SK-N-SH (cell line): ENCODE measurements around the gene ZMYND15. TPM values are rescaled to one million over a fixed set of nuclear protein-coding genes. Genes with fewer than 3 reads are reported as not detected.

ENCODE experiments used
- CTCF ChIA-PET: fragments of 300-600, 350-600 bp; formaldehyde crosslinking; extraction: SDS; loops from one replicate; lab custom pipeline; 2021; lab: Yijun Ruan, JAX
- POLR2A ChIA-PET: fragments of 350-600 bp; sonication (Branson Sonifier 250); formaldehyde crosslinking; extraction: SDS; loops from one replicate; lab custom pipeline; 2020; ENCODE audit warnings: antibody characterized with exemption, inconsistent platforms; lab: Yijun Ruan, JAX
- DNase-seq: peaks from one replicate; pipeline ENCODE4 v3.0.0; 2012
- H2AFZ ChIP-seq: fragments of 200-600 bp; sonication (generic); 2 replicates; pipeline ENCODE4 v1.8.1; 2016; ENCODE audit warnings: antibody characterized with exemption, mild to moderate bottlenecking, low read depth
- H3F3A ChIP-seq: fragments of 200-600 bp; sonication (generic); replicated peaks from 2 replicates; pipeline ENCODE3; 2016; ENCODE audit warnings: antibody characterized with exemption, mild to moderate bottlenecking; ENCODE audit not compliant: insufficient read depth
- H3K27ac ChIP-seq, 2 experiments: fragments of 200-500 bp in 1 of 2; fragments of 200-600 bp in 1 of 2; sonication (Bioruptor generic) in 1 of 2; sonication (generic), shearing (Covaris generic) in 1 of 2; 2 replicates each; pipeline versions ENCODE4 v1.5.1 to v1.6.1; 2014 to 2016; ENCODE audit warnings: low read depth in 2 of 2, inconsistent platforms in 1 of 2, low read length in 1 of 2, mild to moderate bottlenecking in 1 of 2, mixed read lengths in 1 of 2
- H3K27me3 ChIP-seq: fragments of 200-600 bp; sonication (generic), shearing (Covaris generic); 2 replicates; pipeline ENCODE4 v1.6.1; 2016; ENCODE audit warnings: mixed run types; ENCODE audit not compliant: insufficient read depth
- H3K36me3 ChIP-seq, 2 experiments: fragments of 200-500 bp in 1 of 2; fragments of 200-600 bp in 1 of 2; sonication (Bioruptor generic) in 1 of 2; sonication (generic) in 1 of 2; replicated peaks in 1 of 2; 2 replicates each; pipeline versions ENCODE3 to v1.5.1; 2014 to 2016; ENCODE audit warnings: low read length in 1 of 2, mild to moderate bottlenecking in 1 of 2; ENCODE audit not compliant: insufficient read depth in 2 of 2, control insufficient read depth in 1 of 2
- H3K4me1 ChIP-seq, 2 experiments: fragments of 200-500 bp in 1 of 2; fragments of 200-600 bp in 1 of 2; sonication (Bioruptor generic) in 1 of 2; sonication (generic), shearing (Covaris generic) in 1 of 2; 2 replicates each; pipeline versions ENCODE4 v1.5.1 to v1.6.1; 2014 to 2016; ENCODE audit warnings: low read depth in 1 of 2, low read length in 1 of 2, mixed run types in 1 of 2; ENCODE audit not compliant: insufficient read depth in 2 of 2, control insufficient read depth in 1 of 2
- H3K4me2 ChIP-seq: fragments of 200-600 bp; sonication (generic), shearing (Covaris generic); 2 replicates; pipeline ENCODE4 v1.6.1; 2017; ENCODE audit warnings: mixed run types
- H3K4me3 ChIP-seq, 2 experiments: fragments of 200-500 bp in 1 of 2; fragments of 200-600 bp in 1 of 2; sonication (Bioruptor generic) in 1 of 2; sonication (generic), shearing (Covaris generic) in 1 of 2; 2 replicates each; pipeline versions ENCODE4 v1.5.1 to v1.8.1; 2014 to 2016; ENCODE audit warnings: low read depth in 2 of 2, inconsistent platforms in 1 of 2, low read length in 1 of 2, mild to moderate bottlenecking in 1 of 2, mixed read lengths in 1 of 2, moderate library complexity in 1 of 2
- H3K79me2 ChIP-seq: fragments of 200-600 bp; sonication (generic); 2 replicates; pipeline ENCODE4 v1.8.1; 2017; ENCODE audit warnings: mild to moderate bottlenecking; ENCODE audit not compliant: insufficient read depth
- H3K9ac ChIP-seq: fragments of 200-600 bp; sonication (generic); 2 replicates; pipeline ENCODE4 v1.6.1; 2017; ENCODE audit warnings: mixed run types
- H3K9me2 ChIP-seq: fragments of 200-600 bp; sonication (generic); 2 replicates; pipeline ENCODE4 v1.6.1; 2017; ENCODE audit warnings: mixed run types
- H3K9me3 ChIP-seq: fragments of 200-600 bp; sonication (generic); 2 replicates; pipeline ENCODE4 v1.6.1; 2017; ENCODE audit warnings: mixed run types, mild to moderate bottlenecking, moderate library complexity
- H4K20me1 ChIP-seq: fragments of 200-600 bp; sonication (generic); 2 replicates; pipeline ENCODE4 v1.6.1; 2017; ENCODE audit warnings: mild to moderate bottlenecking, mixed run types; ENCODE audit not compliant: insufficient read depth
- CHD2 ChIP-seq: fragments of 150-350 bp; IDR thresholded peaks from 2 replicates; pipeline ENCODE4 v1.6.1; 2018; ENCODE audit warnings: low read length; ENCODE audit not compliant: partially characterized antibody
- ELF1 ChIP-seq: IDR thresholded peaks from 2 replicates; pipeline ENCODE4 v1.4.0; 2012
- EP300 ChIP-seq, 2 experiments: IDR thresholded peaks; 2 replicates each; pipeline versions ENCODE4 v1.4.0 to v1.6.1; 2012; ENCODE audit warnings: borderline replicate concordance in 1 of 2, low read depth in 1 of 2, low read length in 1 of 2
- EZH2phosphoT487 ChIP-seq: fragments of 200-600 bp; sonication (generic); IDR thresholded peaks from 2 replicates; pipeline ENCODE4 v1.6.1; 2017; ENCODE audit warnings: low read depth, mixed run types, mild to moderate bottlenecking, antibody characterized with exemption, moderate library complexity, borderline replicate concordance
- FOXJ3 ChIP-seq: sonication (generic); formaldehyde crosslinking; IDR thresholded peaks from 2 replicates; pipeline ENCODE4 v1.5.1; 2020; ENCODE audit warnings: mild to moderate bottlenecking, missing genetic modification reagents
- FOXM1 ChIP-seq: IDR thresholded peaks from 2 replicates; pipeline ENCODE4 v1.4.0; 2012; ENCODE audit warnings: low read depth, mild to moderate bottlenecking
- GABPA ChIP-seq: IDR thresholded peaks from 2 replicates; pipeline ENCODE4 v1.4.0; 2012; ENCODE audit warnings: low read depth, mild to moderate bottlenecking
- GATA2 ChIP-seq: sonication (generic); formaldehyde crosslinking; IDR thresholded peaks from 2 replicates; pipeline ENCODE4 v1.5.0; 2020; ENCODE audit warnings: mild to moderate bottlenecking, missing genetic modification reagents
- MXI1 ChIP-seq: IDR thresholded peaks from 2 replicates; pipeline ENCODE4 v1.6.1; 2012; ENCODE audit warnings: mild to moderate bottlenecking, low read depth, low read length, improper control_type of control experiment
- NRF1 ChIP-seq: IDR thresholded peaks from 2 replicates; pipeline ENCODE4 v1.6.1; 2012; ENCODE audit warnings: low read depth, mild to moderate bottlenecking, low read length
- POLR2AphosphoS5 ChIP-seq: IDR thresholded peaks from 2 replicates; pipeline ENCODE4 v1.6.1; 2012; ENCODE audit warnings: low read depth, low read length
- RCOR1 ChIP-seq: fragments of 150-350 bp; IDR thresholded peaks from 2 replicates; pipeline ENCODE4 v1.6.1; 2017; ENCODE audit warnings: antibody characterized with exemption, low read length
- RXRA ChIP-seq: IDR thresholded peaks from 2 replicates; pipeline ENCODE4 v1.4.0; 2012; ENCODE audit warnings: low read depth, mild to moderate bottlenecking, borderline replicate concordance
- SIN3A ChIP-seq: IDR thresholded peaks from 2 replicates; pipeline ENCODE4 v1.6.1; 2012; ENCODE audit warnings: low read depth, mild to moderate bottlenecking, low read length, moderate library complexity, borderline replicate concordance
- SMC3 ChIP-seq: IDR thresholded peaks from 2 replicates; pipeline ENCODE4 v1.6.1; 2012; ENCODE audit warnings: low read depth, low read length, improper control_type of control experiment
- TCF12 ChIP-seq: IDR thresholded peaks from 2 replicates; pipeline ENCODE4 v1.4.0; 2012
- TEAD4 ChIP-seq: IDR thresholded peaks from 2 replicates; pipeline ENCODE4 v1.4.0; 2012; ENCODE audit warnings: mild to moderate bottlenecking, borderline replicate concordance; ENCODE audit not compliant: insufficient read depth
- YY1 ChIP-seq: IDR thresholded peaks from 2 replicates; pipeline ENCODE4 v1.4.0; 2012; ENCODE audit warnings: low read depth, mild to moderate bottlenecking
- WGBS: methylation state at CpG from one replicate; pipeline ENCODE4 v1.1.6; 2017; ENCODE audit warnings: low lambda C conversion rate; 5-methylcytosine and 5-hydroxymethylcytosine counted together
- polyA plus RNA-seq, 3 experiments: library from polyadenylated mRNA; depleted of rRNA; stranded (reverse); fragments of >200 nt; gene quantifications; 2 replicates each; pipeline ENCODE4 v1.2.3, GENCODE V29; 2012
- TF ChIP-seq, protein P1 (sequence below): IDR thresholded peaks from 2 replicates; pipeline ENCODE4 v1.4.0; 2012; ENCODE audit warnings: low read depth, borderline replicate concordance
- TF ChIP-seq, protein P2 (sequence below): IDR thresholded peaks from 2 replicates; pipeline ENCODE4 v1.4.0; 2012; ENCODE audit warnings: low read depth
- TF ChIP-seq, protein P3 (sequence below): fragments of 150-350 bp; IDR thresholded peaks from 2 replicates; pipeline ENCODE4 v1.6.1; 2017; ENCODE audit warnings: antibody characterized with exemption, low read length, low read depth, borderline replicate concordance
- TF ChIP-seq, protein P4 (sequence below): IDR thresholded peaks from 2 replicates; pipeline ENCODE4 v1.4.0; 2012; ENCODE audit warnings: low read depth, borderline replicate concordance

ZMYND15 gene
- polyA plus RNA-seq, 1 of the 3 experiments (the other 2 are of a cell fraction) = 0.08 TPM

DNA sequence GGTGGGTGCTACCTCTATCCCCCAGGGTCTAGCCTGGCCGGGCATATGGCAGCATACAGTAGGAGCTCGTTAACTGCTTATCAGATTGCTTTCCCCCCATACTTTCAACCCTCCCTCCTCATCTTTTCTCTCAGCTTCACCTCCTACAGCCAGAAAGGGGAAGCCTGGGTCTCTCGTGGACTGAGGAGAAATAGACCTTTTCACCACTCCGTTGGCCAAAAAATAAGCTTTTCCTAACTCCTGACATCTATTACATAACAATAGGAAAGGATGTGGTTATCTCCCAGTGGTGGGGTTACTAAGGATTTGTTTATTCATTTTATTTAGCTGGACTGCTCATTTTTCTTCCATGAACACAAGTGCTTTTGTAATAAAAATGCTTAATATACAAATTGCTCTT, 9.1 kb downstream of the ZMYND15 start (continued):
- TF ChIP-seq POLR2AphosphoS5 (no peak), YY1 (no peak), RXRA (no peak)

DNA sequence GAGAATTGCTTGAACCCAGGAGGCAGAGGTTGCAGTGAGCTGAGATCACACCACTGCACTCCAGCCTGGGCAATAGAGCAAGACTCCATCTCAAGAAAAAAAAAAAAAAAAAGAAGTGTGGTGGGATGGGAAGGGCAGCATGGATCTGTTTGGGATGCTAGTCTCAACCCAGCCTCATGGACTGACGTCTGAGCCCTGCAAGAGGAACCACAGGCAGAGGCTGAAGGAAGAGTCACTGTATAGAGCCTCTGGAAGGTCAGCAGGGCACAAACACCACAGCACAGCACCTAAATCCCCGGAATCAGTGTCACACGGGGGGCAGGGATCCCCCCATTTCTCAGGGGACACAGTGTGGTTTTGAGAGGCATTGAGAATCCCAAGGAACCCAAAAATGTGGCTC, 11.0 kb downstream of the ZMYND15 start:
- Histone ChIP-seq H3K9me2 (no peaks in the 10 kb centered on the region), H3K36me3 (no peaks in the 10 kb centered on the region), H2AFZ (no peak overlapping the region), H3K79me2 (no peaks in the 10 kb centered on the region), H4K20me1 (no peaks in the 10 kb centered on the region), H3K27ac (no peak overlapping the region), H3K4me3 (no peak overlapping the region), H3K27me3 (peaks cover 84% of the 10 kb centered on the region), H3K9ac (no peak overlapping the region), H3K9me3 (no peaks in the 10 kb centered on the region), H3K4me2 (no peak overlapping the region), H3K4me1 (no peaks in the 10 kb centered on the region; a peak in 1 of 4 replicates), H3F3A (peaks cover 5% of the 10 kb centered on the region)
- ChIA-PET CTCF (no interaction called here), POLR2A (no interaction called here)
- DNase-seq = no peak
- 6% methylated on average over 3 of the region's 3 CpGs for WGBS
- TF ChIP-seq RXRA (no peak), NRF1 (no peak), FOXM1 (no peak), TEAD4 (no peak), GATA2 (no peak), TCF12 (no peak), EP300 (IDR thresholded peaks at IDR 0.05; ENCODE audit: borderline replicate concordance in 1 of 2, low read depth in 1 of 2, low read length in 1 of 2) (no peak), SIN3A (no peak), ELF1 (no peak), SMC3 (no peak), FOXJ3 (CRISPR knock-in tag) (no peak)
- TF ChIP-seq, protein P1, sequence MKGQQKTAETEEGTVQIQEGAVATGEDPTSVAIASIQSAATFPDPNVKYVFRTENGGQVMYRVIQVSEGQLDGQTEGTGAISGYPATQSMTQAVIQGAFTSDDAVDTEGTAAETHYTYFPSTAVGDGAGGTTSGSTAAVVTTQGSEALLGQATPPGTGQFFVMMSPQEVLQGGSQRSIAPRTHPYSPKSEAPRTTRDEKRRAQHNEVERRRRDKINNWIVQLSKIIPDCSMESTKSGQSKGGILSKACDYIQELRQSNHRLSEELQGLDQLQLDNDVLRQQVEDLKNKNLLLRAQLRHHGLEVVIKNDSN = no peak

DNA sequence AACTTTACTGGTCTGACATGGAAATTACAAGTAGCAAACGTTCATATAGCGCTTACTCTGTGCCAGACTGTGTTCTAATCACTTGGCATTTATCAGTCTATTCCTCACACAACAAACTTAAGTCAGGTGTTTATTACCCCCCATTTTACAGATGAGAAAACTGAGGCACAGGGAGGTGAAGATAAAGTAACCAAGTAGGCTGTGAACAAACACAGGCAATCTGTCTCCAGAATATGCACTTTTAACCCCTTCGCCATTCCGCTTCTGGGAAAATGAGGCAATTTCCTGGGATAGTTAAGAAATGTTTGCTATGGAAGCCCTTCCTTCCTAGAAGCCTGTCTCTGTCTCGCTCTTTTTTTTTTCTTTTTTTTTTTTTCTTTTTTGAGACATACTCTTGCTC, 12.3 kb downstream of the ZMYND15 start:
- no peaks in the 10 kb centered on the region; a peak in 1 of 4 replicates for H3K4me1 ChIP-seq
- no peak overlapping the region for H3K9ac ChIP-seq
- CTCF ChIA-PET = no interaction called here
- no peak for DNase-seq
- H2AFZ ChIP-seq = no peak overlapping the region
- TF ChIP-seq, protein P2, sequence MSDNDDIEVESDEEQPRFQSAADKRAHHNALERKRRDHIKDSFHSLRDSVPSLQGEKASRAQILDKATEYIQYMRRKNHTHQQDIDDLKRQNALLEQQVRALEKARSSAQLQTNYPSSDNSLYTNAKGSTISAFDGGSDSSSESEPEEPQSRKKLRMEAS = no peak
- no peak for TF ChIP-seq TCF12
- no peak for TF ChIP-seq GABPA
- no peak for TF ChIP-seq CHD2
- TF ChIP-seq NRF1 = no peak
- TF ChIP-seq FOXJ3 (CRISPR knock-in tag) = no peak
- no peak for TF ChIP-seq EZH2phosphoT487
- TF ChIP-seq, protein P3, sequence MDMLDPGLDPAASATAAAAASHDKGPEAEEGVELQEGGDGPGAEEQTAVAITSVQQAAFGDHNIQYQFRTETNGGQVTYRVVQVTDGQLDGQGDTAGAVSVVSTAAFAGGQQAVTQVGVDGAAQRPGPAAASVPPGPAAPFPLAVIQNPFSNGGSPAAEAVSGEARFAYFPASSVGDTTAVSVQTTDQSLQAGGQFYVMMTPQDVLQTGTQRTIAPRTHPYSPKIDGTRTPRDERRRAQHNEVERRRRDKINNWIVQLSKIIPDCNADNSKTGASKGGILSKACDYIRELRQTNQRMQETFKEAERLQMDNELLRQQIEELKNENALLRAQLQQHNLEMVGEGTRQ = no peak
- TF ChIP-seq MXI1 = no peak
- no peak for TF ChIP-seq RCOR1
- TF ChIP-seq, protein P4, sequence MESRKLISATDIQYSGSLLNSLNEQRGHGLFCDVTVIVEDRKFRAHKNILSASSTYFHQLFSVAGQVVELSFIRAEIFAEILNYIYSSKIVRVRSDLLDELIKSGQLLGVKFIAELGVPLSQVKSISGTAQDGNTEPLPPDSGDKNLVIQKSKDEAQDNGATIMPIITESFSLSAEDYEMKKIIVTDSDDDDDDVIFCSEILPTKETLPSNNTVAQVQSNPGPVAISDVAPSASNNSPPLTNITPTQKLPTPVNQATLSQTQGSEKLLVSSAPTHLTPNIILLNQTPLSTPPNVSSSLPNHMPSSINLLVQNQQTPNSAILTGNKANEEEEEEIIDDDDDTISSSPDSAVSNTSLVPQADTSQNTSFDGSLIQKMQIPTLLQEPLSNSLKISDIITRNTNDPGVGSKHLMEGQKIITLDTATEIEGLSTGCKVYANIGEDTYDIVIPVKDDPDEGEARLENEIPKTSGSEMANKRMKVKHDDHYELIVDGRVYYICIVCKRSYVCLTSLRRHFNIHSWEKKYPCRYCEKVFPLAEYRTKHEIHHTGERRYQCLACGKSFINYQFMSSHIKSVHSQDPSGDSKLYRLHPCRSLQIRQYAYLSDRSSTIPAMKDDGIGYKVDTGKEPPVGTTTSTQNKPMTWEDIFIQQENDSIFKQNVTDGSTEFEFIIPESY = no peak
- TF ChIP-seq, all 33 proteins: peak for 0
- Histone ChIP-seq H3K4me3 (no peak overlapping the region), H3K36me3 (no peaks in the 10 kb centered on the region), H3K27me3 (peaks cover 83% of the 10 kb centered on the region), H4K20me1 (no peaks in the 10 kb centered on the region), H3K4me2 (no peak overlapping the region), H3K9me3 (no peaks in the 10 kb centered on the region), H3K9me2 (no peaks in the 10 kb centered on the region), H3K79me2 (no peaks in the 10 kb centered on the region), H3F3A (peaks cover 5% of the 10 kb centered on the region), H3K27ac (no peak overlapping the region)
- POLR2A ChIA-PET = no interaction called here
- WGBS = 43% methylated on average over 5 of the region's 5 CpGs
